Osteocyte (in vitro differentiated cells): ENCODE data around the gene IAPP. TPM values are rescaled to one million over a fixed set of nuclear protein-coding genes. Genes with fewer than 3 reads are reported as not detected.
"Not testable (repeated sequence)": the region's sequence is repeated elsewhere in the genome, so short reads cannot be mapped to it uniquely, and the experiment has no call there.

Experiments
- DNase-seq: peaks from one replicate; pipeline ENCODE4 v3.0.0; 2021; ENCODE audit warnings: mixed read lengths; ENCODE audit not compliant: unreplicated experiment; ENCODE audit errors: extremely low spot score
- H3K27ac Mint-ChIP-seq: one replicate; pipeline ENCODE4 v1.8.0; 2021; ENCODE audit warnings: mild to moderate bottlenecking, mixed read lengths; ENCODE audit not compliant: unreplicated experiment
- H3K27me3 Mint-ChIP-seq: one replicate; pipeline ENCODE4 v1.8.0; 2021; ENCODE audit warnings: mixed read lengths; ENCODE audit not compliant: unreplicated experiment
- H3K36me3 Mint-ChIP-seq: one replicate; pipeline ENCODE4 v1.8.0; 2021; ENCODE audit warnings: mixed read lengths; ENCODE audit not compliant: unreplicated experiment
- H3K4me1 Mint-ChIP-seq: one replicate; pipeline ENCODE4 v1.8.0; 2021; ENCODE audit warnings: mixed read lengths; ENCODE audit not compliant: unreplicated experiment
- H3K4me3 Mint-ChIP-seq: one replicate; pipeline ENCODE4 v1.8.0; 2021; ENCODE audit warnings: mild to moderate bottlenecking, moderate library complexity, mixed read lengths; ENCODE audit not compliant: unreplicated experiment
- H3K9me3 Mint-ChIP-seq: one replicate; pipeline ENCODE4 v1.8.0; 2021; ENCODE audit warnings: mixed read lengths; ENCODE audit not compliant: unreplicated experiment
- total RNA-seq: library from RNA; stranded (reverse); gene quantifications from 2 replicates; pipeline ENCODE4 v1.2.1, GENCODE V29; 2021
- TF ChIP-seq, protein P1 (sequence below): fragments of 200-600 bp; sonication (generic); IDR thresholded peaks from 2 replicates; pipeline ENCODE4 v1.5.0; 2021; ENCODE audit warnings: antibody characterized with exemption, mild to moderate bottlenecking, moderate library complexity

Gene IAPP
- total RNA-seq, 1 donor from 2014 or later, result not detected

DNA sequence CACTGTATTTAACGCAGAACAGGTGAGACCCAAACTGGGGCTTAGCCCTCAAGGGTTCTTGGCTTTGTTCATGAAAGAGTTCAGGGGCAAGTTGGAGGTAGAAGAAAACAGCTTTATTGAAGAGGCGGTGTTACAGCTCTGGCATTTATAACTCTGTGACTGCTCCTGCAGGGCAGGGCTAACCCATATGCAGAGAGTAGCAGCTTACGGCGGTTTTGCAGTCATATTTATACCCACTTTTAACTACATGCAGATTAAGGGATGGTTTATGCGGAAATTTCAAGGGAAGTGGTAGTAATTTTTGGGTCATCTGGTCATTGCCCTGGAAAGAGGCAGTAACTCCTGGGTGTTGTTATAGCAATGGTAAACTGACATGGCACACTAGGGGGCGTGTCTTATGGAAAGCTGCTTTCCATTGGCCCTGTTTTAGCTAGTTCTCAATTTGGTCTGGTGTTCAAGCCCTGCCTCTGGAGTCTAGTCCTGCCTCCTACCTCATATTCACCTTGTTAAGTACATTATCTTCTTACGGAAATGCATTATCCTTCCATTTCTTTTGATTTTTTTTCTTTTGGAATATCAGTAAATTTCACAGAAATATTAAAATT is 1.8 kb upstream of the IAPP start:
- Mint-ChIP-seq H3K4me3 (no peak overlapping the region), H3K4me1 (peaks cover 20% of the 10 kb centered on the region), H3K27me3 (no peaks in the 10 kb centered on the region), H3K27ac (no peak overlapping the region), H3K36me3 (no peaks in the 10 kb centered on the region), H3K9me3 (no peaks in the 10 kb centered on the region)
- DNase-seq, result no peak
- TF ChIP-seq, protein P1, sequence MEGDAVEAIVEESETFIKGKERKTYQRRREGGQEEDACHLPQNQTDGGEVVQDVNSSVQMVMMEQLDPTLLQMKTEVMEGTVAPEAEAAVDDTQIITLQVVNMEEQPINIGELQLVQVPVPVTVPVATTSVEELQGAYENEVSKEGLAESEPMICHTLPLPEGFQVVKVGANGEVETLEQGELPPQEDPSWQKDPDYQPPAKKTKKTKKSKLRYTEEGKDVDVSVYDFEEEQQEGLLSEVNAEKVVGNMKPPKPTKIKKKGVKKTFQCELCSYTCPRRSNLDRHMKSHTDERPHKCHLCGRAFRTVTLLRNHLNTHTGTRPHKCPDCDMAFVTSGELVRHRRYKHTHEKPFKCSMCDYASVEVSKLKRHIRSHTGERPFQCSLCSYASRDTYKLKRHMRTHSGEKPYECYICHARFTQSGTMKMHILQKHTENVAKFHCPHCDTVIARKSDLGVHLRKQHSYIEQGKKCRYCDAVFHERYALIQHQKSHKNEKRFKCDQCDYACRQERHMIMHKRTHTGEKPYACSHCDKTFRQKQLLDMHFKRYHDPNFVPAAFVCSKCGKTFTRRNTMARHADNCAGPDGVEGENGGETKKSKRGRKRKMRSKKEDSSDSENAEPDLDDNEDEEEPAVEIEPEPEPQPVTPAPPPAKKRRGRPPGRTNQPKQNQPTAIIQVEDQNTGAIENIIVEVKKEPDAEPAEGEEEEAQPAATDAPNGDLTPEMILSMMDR, result no peak

- TF ChIP-seq, protein P1, result no peak
- no peak for DNase-seq
- no peaks in the 10 kb centered on the region for H3K9me3 Mint-ChIP-seq
- no peak overlapping the region for H3K4me3 Mint-ChIP-seq
- no peaks in the 10 kb centered on the region for H3K36me3 Mint-ChIP-seq
- no peaks in the 10 kb centered on the region for H3K4me1 Mint-ChIP-seq
- no peak overlapping the region for H3K27ac Mint-ChIP-seq
- H3K27me3 Mint-ChIP-seq, result no peaks in the 10 kb centered on the region
Measured at GRCh38 chr12:21379218-21379617, 6.5 kb downstream of the IAPP start.

- DNase-seq, H3K27me3 Mint-ChIP-seq, H3K4me1 Mint-ChIP-seq, H3K9me3 Mint-ChIP-seq, H3K4me3 Mint-ChIP-seq, H3K27ac Mint-ChIP-seq, H3K36me3 Mint-ChIP-seq: not testable (repeated sequence)
Measured at GRCh38 chr12:21381320-21381719, 8.6 kb downstream of the IAPP start.

- H3K36me3 Mint-ChIP-seq, result no peaks in the 10 kb centered on the region
- H3K4me3 Mint-ChIP-seq, result no peak overlapping the region
- no peak overlapping the region for H3K27ac Mint-ChIP-seq
- no peaks in the 10 kb centered on the region for H3K27me3 Mint-ChIP-seq
- H3K4me1 Mint-ChIP-seq, result no peaks in the 10 kb centered on the region
- DNase-seq, result no peak
- TF ChIP-seq, protein P1, result no peak
- H3K9me3 Mint-ChIP-seq, result no peaks in the 10 kb centered on the region
Measured at GRCh38 chr12:21384261-21384660, 11.6 kb downstream of the IAPP start.

DNA sequence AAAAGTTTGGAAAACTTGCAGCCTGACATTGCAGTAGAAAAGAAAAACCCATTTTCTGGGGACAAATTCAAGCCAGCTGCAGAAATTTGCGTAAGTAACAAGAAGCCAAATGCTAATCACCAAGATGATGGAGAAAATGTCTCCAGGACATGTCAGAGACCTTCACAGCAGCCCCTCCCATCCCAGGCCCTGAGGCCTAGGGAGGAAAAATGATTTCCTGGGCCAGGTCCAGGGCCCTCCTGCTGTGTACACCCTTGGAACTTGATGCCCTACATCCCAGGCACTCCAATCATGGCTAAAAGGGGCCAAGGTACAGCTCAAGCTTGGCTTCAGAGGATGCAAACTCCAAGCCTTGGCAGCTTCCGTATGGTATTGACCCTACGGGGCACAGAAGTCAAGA is 14.5 kb downstream of the IAPP start:
- no peaks in the 10 kb centered on the region for H3K4me1 Mint-ChIP-seq
- no peaks in the 10 kb centered on the region for H3K9me3 Mint-ChIP-seq
- H3K27me3 Mint-ChIP-seq, result no peaks in the 10 kb centered on the region
- TF ChIP-seq, protein P1, result no peak
- H3K36me3 Mint-ChIP-seq, result no peaks in the 10 kb centered on the region
- no peak overlapping the region for H3K4me3 Mint-ChIP-seq
- H3K27ac Mint-ChIP-seq, result no peak overlapping the region
- DNase-seq, result no peak

- DNase-seq, result no peak
- Mint-ChIP-seq H3K27ac (no peak overlapping the region), H3K4me1 (peaks cover 7% of the 10 kb centered on the region), H3K36me3 (no peaks in the 10 kb centered on the region), H3K4me3 (no peak overlapping the region), H3K27me3 (no peaks in the 10 kb centered on the region), H3K9me3 (no peaks in the 10 kb centered on the region)
- TF ChIP-seq, protein P1, result no peak
Measured at GRCh38 chr12:21392384-21392783, 19.7 kb downstream of the IAPP start.

- not testable (repeated sequence) for DNase-seq, H3K9me3 Mint-ChIP-seq, H3K27me3 Mint-ChIP-seq, H3K4me1 Mint-ChIP-seq, H3K36me3 Mint-ChIP-seq
- Mint-ChIP-seq H3K4me3 (peak overlapping the region; percentile 74), H3K27ac (peak overlapping the region; percentile 19)
Measured at GRCh38 chr12:21394828-21395626, 22.3 kb downstream of the IAPP start.
